Upper lobe of right lung (tissue), 1 donor: ENCODE data around the gene QSER1. TPM values are rescaled to one million over a fixed set of nuclear protein-coding genes. Genes with fewer than 3 reads are reported as not detected.

Source experiments
- ATAC-seq: fragments of 200-7000 bp; cut with Tn5 transposase; one replicate; pipeline ENCODE4 v1.9.1; 2020; ENCODE audit warnings: mild to moderate bottlenecking, moderate library complexity
- DNase-seq: peaks from one replicate; pipeline ENCODE4 v3.0.0-alpha.2; 2020
- H3K27ac ChIP-seq: fragments of 200-600 bp; one replicate; pipeline ENCODE4 v1.8.0; 2022
- H3K27me3 ChIP-seq: fragments of 200-600 bp; one replicate; pipeline ENCODE4 v1.8.0; 2022; ENCODE audit warnings: mild to moderate bottlenecking
- H3K36me3 ChIP-seq: fragments of 200-600 bp; one replicate; pipeline ENCODE4 v1.8.0; 2022
- H3K4me1 ChIP-seq: fragments of 200-600 bp; one replicate; pipeline ENCODE4 v1.8.0; 2022
- H3K4me3 ChIP-seq: fragments of 200-600 bp; one replicate; pipeline ENCODE4 v1.8.0; 2022; ENCODE audit warnings: mild to moderate bottlenecking
- H3K9me3 ChIP-seq: fragments of 200-600 bp; one replicate; pipeline ENCODE4 v1.8.0; 2022
- intact Hi-C: fragments of 100-400 bp; cut with DNase I; formaldehyde crosslinking; loops from one replicate; pipeline ENCODE4 v1.11.0; 2022
- total RNA-seq: library from RNA; stranded (reverse); fragmentation: NEBNext Ultra II Directional; extraction: Animal tissue kit (Norgen Biotek cat#: 25700); gene quantifications from one replicate; pipeline ENCODE4 v1.2.1, GENCODE V29; 2021
- TF ChIP-seq, protein P1 (sequence below): fragments of 200-600 bp; IDR thresholded peaks from one replicate; pipeline ENCODE4 v1.8.0; 2022; ENCODE audit warnings: antibody characterized with exemption
- donor health status: DM: no; HTN: yes; CAD: no; lungs with severe emphysema.

Gene QSER1
- total RNA-seq, 1 donor from 2014 or later: 26.3 TPM

DNA sequence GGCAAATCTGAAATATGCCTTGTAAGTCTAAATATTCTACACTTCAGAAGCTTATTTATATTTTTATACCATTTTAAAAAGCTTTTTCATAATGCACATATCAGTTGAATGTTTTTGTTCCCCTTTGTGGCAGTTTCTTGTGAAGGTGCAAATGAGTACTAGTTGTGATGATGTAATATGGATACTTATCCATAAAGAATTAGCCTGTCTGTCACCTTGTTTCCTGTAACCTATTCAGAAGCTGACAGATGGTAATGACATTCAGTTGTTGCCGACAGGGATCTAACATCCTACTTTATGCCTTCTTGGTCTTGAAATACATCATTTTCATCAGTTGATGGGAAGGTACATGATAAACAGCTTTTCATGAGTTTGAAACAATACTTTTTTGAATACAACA, 2.9 kb downstream of the QSER1 start:
- H3K9me3 ChIP-seq: no peaks in the 10 kb centered on the region
- ATAC-seq (no peak), DNase-seq (no peak)
- H3K36me3 ChIP-seq: no peaks in the 10 kb centered on the region
- no peak overlapping the region for H3K27ac ChIP-seq
- no peaks in the 10 kb centered on the region for H3K27me3 ChIP-seq
- peaks cover 16% of the 10 kb centered on the region for H3K4me1 ChIP-seq
- intact Hi-C loops: no loop called here
- no peak overlapping the region for H3K4me3 ChIP-seq
- TF ChIP-seq, protein P1, sequence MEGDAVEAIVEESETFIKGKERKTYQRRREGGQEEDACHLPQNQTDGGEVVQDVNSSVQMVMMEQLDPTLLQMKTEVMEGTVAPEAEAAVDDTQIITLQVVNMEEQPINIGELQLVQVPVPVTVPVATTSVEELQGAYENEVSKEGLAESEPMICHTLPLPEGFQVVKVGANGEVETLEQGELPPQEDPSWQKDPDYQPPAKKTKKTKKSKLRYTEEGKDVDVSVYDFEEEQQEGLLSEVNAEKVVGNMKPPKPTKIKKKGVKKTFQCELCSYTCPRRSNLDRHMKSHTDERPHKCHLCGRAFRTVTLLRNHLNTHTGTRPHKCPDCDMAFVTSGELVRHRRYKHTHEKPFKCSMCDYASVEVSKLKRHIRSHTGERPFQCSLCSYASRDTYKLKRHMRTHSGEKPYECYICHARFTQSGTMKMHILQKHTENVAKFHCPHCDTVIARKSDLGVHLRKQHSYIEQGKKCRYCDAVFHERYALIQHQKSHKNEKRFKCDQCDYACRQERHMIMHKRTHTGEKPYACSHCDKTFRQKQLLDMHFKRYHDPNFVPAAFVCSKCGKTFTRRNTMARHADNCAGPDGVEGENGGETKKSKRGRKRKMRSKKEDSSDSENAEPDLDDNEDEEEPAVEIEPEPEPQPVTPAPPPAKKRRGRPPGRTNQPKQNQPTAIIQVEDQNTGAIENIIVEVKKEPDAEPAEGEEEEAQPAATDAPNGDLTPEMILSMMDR: no peak

DNA sequence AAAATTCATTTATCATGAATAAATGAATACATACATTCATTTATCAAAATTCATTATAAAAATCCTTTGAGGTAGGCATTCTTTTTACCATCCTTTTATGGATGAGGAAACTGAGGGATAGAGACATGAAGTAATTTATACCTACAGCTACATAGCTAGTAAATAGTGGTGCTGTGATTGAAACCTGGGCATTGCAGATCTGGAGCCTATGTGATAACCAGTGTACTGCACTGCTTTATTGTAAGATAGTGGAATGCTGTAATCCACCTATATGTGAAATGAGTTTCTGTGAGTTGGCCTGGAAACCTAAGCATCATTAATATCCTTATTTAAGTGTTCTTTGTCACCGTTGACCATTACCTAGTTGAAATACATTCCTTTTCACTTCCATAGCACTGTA, 4.5 kb downstream of the QSER1 start:
- no peak overlapping the region for H3K4me3 ChIP-seq
- no peak overlapping the region for H3K27ac ChIP-seq
- DNase-seq (no peak), ATAC-seq (no peak)
- no peaks in the 10 kb centered on the region for H3K9me3 ChIP-seq
- H3K36me3 ChIP-seq: no peaks in the 10 kb centered on the region
- intact Hi-C loops: no loop called here
- H3K27me3 ChIP-seq: no peaks in the 10 kb centered on the region
- H3K4me1 ChIP-seq: peaks cover 18% of the 10 kb centered on the region
- TF ChIP-seq, protein P1: no peak

DNA sequence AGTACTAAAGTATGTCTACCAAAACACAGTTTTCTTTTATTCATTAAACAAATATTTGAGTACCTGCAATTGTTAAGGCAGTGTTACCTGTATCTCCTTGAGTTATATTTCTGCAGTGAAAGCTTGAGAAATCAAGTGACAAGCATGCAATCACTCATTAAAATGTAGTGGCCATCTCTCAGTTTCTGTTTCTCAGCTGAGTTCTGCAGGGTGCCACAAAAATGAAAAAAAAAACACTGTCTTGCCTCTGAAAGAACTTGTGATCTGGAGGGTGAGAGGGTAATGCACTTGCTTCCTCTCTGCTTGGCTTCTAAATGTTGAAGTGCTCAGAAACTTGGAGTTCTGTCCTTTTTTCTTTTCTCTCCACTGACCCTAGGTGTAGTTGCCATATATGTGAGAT, 6.8 kb downstream of the QSER1 start:
- Histone ChIP-seq H3K27me3 (no peaks in the 10 kb centered on the region), H3K4me3 (no peak overlapping the region), H3K9me3 (no peaks in the 10 kb centered on the region), H3K27ac (no peak overlapping the region), H3K4me1 (peaks cover 18% of the 10 kb centered on the region), H3K36me3 (no peaks in the 10 kb centered on the region)
- ATAC-seq (peak; percentile 48), DNase-seq (no peak)
- TF ChIP-seq, protein P1: no peak
- intact Hi-C loops: no loop called here

DNA sequence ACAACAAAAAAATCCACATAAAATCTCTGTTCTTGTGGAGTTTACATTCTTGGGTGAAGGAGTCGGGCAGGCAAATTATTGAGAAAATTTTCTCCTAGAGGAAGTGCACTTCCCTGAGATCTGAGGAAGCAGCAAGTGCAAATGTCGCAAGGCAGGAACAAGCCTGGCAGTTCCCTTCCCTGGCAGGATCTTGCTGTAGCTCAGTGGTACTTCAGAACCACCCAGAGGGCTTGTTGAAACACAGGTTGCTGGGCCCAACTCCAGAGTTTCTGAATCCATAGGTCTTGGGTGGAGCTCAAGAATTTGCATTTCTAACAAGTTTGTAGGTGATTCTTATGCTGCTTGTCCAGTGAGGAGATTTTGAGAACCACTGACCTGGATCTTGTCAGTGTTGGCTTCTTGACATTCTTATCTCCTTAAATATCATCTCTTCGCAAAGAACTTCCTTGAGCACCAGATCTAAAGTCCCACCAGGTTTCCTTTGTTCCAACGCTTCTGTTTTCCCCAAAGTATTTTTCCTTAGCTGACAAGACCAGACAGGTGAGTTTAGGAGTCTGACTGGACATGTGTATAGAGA, 9.6 kb downstream of the QSER1 start:
- peak; percentile 70 for DNase-seq
- H3K27me3 ChIP-seq: no peaks in the 10 kb centered on the region
- H3K27ac ChIP-seq: no peak overlapping the region
- H3K4me1 ChIP-seq: peaks cover 14% of the 10 kb centered on the region
- intact Hi-C loops: no loop called here
- no peak overlapping the region for H3K4me3 ChIP-seq
- no peaks in the 10 kb centered on the region for H3K9me3 ChIP-seq
- peak; percentile 91 for ATAC-seq
- H3K36me3 ChIP-seq: no peaks in the 10 kb centered on the region
- TF ChIP-seq, protein P1: no peak

DNA sequence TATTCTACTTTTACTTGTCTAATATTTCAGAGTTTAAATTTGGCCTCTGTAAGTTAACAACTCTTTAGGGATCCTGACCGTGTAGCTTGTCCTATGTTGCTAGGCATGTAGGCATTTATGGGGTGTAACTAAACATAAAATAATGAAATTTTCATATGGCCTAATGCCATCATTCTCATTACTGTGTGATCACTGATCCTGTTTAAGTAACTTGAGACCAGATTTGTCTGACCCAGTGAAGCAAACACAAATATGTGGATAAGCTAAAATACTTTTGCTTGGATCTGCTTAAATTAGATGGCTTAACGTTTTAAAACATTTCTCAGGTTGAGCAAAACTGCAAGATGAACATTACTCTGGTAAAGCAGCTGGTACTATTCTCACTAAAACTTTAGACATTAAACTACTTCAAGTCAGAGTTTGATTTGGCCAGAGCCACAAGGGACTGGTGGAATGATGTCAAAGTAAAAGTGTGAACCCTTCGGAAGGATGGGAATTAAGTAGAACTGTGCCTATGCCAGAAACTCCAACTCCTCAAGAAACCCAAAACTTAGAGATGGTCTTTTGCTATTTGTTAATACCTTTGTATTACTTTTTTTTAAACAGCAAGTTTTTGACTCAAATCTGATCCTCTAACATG, 12.5 kb downstream of the QSER1 start:
- ATAC-seq: no peak
- H3K27ac ChIP-seq: no peak overlapping the region
- peaks cover 14% of the 10 kb centered on the region for H3K4me1 ChIP-seq
- intact Hi-C loops: no loop called here
- TF ChIP-seq, protein P1: no peak
- H3K27me3 ChIP-seq: no peaks in the 10 kb centered on the region
- no peaks in the 10 kb centered on the region for H3K36me3 ChIP-seq
- H3K4me3 ChIP-seq: no peak overlapping the region
- H3K9me3 ChIP-seq: no peaks in the 10 kb centered on the region
- no peak for DNase-seq
